HCEC 1CT (cell line): Measurements from ENCODE around the gene CDH5.

Experiments
- DNase-seq: peaks from one replicate; pipeline ENCODE4 v3.0.0-alpha.2; 2017

CDH5 gene

DNA sequence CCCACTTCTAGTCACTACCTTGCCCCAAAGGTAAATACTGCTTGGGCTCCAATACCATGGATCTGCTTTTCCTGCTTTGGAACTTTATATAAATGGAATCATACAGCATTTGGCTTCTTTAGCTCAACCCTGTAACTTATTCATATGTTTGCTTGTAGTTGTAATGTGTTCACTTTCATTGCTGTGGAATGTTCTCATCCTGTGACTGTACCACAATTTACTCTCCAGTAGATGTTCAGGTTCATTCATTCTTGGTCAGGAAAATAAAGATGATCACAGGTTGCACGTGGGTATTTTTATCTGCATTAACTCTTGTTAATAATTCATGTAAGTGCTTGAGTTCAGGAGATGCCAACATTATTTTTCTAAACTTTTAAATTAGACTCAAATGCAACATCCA, 53.9 kb downstream of the CDH5 start:
- no peak for DNase-seq

DNA sequence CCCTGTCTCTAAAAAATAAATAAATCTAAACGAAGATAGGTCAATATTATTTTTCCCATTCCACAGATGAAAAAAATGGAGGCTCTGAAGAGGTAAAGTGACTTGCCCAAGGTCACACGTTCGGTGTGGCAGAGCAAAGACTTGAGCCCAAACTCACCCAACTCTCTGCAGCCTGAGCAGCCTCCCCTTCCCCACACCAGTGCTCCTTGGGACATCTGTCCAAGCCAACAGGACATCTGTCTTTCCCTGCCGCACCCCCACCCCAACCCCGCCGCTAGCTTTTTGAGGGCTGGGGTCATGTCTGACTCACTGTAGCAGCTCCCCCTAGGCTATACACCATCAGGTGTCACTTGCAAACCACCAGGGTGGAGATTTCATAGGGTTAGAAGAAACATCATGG, 55.4 kb downstream of the CDH5 start:
- no peak for DNase-seq

DNA sequence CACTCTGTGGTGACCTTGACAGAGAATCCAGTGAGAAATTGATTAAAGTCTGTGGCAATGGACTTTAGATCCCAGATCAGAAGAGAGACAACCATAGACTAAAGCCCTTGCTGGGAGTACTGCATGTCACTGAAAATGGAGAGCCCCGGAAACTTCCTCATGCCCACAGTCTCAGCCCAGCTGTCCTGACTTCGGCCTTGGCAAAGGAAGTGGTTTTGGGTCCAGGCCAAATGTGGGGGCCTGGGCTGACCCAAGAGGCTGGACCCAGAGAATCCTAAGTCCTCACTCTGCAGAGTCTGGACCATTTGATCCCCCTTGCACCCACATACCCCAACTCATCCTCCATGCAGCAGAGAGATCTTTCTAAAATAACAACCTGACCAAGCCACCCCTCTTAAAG, 55.9 kb downstream of the CDH5 start:
- no peak for DNase-seq

DNA sequence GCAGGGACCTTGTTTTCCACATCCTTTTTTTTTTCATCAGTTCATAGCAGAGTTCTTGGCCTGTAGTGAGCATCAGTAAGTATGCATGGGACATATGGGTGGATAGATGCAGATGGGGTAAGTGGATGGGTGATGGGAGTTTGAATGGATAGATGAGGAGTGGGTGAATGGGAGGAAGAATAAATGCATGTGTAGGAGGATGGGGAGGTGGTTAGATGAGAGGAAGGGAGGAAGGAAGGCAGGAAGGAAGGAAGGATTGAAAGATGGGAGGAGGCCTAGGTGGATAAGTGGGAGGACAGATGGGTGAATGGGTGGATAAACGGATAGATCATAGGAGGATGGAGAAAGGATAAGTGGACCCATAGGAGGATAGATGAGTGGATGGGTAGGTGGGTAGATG, 56.7 kb downstream of the CDH5 start:
- no peak for DNase-seq

DNA sequence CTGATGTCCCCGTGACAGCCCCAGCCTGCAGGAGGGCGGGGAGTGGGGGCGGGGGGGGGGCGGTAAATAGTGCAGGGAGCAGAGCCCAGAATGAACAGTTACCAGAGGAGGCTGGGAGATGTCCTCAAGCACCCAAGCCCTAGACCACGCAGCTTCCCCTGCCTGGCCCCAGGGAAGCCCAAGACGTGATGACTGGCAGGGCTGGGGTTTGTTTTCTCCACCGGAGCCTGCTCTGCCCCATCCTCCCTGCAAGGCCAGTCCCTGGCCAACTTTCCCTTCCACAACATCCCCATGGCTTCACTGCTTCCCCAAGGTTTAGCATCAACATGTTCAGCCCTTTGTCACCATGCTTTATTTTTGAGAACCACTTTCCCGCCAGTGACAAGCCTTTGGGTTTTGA, 59.2 kb downstream of the CDH5 start:
- no peak for DNase-seq

DNA sequence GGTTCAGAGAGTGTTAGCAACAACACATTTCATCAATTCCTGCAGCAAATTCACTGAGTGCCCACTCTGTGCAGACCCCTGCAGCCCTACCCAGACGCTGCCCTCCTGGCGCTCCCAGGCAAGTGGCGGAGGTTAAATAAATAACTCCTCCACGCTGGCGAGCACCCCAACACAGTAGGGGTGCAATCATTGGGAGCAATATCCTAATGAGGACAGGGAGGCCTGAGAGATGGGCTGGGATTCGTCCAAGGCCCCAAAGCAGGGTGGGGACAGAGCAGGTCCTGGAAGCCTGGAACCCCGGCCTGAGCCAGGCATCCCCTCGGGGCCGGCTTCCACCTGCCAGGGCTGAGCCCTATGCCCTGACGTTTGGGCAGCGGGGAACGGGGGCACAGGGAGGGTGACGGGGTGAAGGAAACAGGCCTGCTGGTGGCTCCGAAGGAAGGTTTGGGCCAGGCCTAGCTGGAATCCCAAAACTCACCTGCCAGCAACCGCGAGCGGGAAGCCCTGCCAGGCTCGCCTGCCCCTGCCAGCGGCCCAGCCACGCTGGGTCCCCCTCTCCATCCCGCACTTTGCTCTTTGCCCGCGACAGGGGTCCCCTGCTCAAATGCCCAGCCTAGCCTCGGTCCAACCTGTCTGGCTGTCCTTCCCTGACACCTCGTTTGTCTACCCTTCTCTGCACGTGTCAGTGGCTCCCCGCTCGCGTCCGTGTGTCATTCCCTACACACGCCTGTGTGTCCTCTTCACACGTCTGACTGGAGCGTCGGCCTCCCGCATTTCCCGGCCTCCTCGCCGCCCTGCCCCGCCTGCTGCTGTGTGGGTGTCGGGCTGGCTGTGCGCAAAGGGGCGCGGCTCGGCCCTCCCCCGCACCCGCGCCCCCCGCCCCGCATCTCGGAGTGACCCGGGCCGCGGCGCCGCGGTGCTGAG, 59.9 kb downstream of the CDH5 start:
- DNase-seq: no peak

DNA sequence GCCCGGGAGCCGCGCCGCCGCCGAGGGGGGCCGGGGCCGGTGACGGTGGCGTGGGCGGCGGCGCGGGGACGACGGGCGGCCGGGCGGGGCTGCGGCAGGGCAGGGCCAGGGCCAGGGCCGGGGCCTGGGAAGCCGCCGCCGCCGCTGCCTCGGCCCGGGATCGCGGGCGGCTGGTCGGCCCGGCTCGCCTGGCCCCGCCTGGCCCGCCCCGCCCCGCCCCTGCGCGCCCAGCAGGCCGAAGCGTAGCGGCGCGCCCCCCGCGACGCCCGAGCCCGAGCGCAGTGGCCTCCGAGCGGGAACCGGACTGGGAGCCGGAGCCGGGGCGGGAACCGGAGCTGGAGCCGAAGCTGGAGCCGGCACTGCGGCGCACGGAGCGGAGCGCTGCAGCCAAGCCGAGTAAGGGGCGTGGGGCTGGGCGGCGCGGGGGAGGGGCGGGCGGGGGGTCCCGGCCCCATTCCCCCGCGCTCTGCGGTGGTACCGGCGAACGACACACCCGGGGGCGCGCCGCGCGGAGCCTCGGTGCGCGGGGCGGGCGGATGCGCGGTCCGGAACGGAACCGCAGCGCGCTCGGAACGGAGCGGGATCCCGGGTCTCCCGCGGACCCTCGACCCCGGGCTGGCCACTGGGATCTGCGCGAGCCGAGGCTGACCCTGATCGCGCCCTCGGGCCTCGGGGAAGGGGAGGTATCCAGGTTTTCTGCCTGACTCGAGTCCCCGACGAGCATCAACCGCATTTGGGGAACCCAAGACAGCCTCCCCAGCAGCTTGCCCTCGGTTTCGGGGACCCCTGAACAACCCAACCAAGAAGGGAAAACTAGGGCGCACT, 60.8 kb downstream of the CDH5 start, which contains the start of gene BEAN1:
Gene BEAN1 (plus strand): TSS at position 260 of the 825 bp plus-strand sequence. CDS start 10,382 bp downstream, outside the sequence.
- DNase-seq: no peak

DNA sequence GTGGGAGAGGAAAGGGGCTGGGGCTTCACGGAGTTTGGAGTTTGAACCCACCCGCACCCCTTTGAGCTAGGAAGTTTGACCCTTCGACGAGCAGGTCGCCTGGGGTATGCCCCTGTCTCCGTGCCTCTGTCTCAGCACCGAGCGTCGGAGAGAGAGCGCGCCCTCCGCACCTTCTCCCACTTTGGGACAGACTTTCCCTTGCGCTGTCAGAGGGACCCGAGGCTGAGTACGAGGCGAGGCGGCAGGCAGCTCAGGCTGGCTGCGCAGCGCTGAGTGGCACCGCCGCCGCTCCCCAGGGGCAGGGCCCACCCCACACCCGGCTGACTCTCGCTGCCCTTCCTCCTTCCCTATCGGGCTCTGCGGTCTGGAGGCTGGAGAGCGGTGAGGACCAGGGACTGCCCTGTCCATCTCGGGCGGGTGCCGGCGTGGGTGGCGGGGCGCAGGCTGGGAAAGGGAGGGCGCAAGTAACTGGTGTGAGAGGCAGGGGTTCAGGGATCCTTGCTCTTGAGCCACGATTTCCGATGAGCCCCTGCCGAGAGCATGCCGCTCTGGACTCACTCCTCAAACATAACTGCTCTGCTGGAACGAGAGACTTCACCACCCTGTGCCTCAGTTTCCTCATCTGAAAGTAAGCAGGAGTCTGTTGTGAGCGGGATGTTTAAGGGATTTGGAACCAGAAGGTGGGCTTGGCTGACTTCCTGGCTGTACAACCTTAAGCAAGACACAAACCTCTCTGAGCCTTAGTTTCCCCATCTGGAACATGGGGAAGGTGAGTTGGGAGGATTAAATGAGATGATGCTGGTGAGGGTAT, 61.6 kb downstream of the CDH5 start:
- no peak for DNase-seq

DNA sequence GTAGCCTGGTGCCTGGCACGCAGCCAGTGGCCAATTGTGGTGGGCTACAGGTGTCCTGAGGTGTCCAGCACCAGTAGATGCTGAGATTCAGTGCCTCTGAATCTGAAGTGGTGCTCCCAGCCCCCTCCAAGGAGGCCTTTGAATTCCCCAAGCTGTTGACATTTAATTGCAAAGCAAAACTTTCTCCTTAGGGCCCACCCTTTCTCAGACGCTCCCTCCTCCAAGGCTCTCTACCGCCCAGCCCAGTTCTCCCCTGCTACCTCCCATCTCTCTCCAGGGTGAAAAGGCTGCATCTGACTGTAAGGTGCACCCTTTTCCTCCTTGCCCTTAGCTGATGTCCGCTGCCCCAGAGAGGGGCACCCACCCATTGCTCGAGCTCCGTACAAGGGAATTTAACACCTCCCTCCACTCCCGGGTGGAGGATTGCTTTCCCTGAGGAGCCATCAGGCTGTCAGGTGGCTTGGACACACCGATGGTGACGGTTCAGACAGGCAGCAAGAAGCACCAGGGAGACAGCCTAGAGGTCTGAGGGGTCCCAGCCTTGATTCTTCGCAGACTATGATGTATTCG, 62.3 kb downstream of the CDH5 start:
- no peak for DNase-seq

DNA sequence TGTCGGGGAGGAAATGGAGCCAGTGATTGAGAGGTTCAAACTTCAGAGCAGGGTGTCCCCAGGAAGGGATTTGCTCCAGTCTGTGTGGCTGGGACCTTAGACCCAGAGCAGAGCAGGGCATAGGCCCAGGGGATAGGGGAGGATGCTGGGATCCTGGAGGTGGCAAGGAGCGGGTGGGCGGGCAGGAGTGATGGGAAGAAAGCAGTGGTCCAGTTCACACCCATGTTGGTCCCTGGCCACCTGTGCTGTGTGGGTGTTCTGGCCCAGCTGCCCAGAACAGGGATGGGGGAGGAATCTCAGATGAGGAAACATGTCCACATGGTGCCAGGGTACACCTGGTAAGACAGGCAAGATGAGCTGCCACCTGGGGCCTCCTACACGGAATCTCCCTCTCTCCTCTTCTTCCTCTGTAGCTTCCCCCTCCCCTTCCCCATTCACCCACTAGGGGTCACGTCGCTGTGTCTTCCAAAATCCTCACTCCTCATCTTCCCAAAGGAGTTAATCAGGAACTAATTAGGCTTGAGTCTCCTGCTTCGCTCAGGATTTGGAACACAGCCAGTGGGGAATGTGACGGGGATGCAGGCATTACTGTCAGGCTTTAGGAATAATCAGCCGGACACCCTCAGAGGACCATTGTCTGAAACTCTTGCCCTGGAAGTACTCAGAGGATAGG, 62.9 kb downstream of the CDH5 start:
- no peak for DNase-seq

DNA sequence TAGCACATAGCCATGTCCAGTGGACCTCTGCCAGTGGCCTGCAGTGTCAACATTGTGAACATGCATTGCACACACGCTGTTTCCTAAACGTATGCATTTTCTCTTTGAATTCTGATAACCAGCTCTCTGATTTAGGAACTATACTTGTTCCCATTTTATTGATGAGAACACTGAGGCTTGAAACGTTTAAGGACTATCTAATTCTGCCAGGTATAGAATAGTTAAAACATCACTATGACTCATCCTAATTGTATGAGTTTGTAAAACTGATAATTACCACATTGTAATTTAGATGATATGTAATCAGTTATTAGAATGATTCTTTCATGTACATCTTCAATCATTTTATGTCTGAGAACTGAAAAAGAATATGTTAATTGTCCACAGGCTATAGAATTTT, 63.7 kb downstream of the CDH5 start:
- DNase-seq: no peak

DNA sequence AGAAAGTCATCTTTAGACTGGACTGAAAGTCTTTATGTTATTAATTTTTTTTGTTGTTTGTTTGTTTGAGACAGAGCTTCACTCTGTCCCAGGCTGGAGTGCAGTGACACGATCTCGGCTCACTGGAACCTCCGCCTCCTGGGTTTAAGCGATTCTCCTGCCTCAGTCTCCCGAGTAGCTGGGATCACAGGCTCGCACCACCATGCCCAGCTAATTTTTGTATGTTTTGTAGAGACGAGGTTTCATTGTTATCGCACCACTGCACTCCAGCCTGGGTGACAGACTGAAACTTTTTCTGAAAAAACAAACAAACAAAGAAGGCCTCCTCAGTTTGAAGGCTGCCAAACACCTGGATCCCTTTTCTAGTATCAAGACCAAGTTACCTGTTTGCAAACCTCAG, 65.3 kb downstream of the CDH5 start:
- DNase-seq: no peak

DNA sequence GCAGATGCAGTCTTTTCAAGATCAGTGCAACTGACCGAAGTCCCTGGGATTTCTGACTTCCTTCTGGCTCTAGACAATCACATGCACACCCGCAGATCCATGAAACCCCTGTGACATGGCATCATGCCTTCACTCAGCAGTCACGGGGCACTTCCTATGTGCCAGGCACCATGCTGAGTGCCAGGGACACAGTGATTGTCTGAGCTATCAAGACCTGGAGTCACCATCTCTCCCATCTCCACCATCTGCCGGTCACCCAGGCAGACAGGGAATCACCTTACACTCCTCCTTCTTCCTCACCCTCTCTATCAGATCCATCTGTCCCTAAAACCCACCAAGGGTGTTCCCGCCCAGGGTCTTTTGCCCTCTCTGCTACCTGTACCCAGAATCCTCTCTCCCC, 65.9 kb downstream of the CDH5 start:
- no peak for DNase-seq

DNA sequence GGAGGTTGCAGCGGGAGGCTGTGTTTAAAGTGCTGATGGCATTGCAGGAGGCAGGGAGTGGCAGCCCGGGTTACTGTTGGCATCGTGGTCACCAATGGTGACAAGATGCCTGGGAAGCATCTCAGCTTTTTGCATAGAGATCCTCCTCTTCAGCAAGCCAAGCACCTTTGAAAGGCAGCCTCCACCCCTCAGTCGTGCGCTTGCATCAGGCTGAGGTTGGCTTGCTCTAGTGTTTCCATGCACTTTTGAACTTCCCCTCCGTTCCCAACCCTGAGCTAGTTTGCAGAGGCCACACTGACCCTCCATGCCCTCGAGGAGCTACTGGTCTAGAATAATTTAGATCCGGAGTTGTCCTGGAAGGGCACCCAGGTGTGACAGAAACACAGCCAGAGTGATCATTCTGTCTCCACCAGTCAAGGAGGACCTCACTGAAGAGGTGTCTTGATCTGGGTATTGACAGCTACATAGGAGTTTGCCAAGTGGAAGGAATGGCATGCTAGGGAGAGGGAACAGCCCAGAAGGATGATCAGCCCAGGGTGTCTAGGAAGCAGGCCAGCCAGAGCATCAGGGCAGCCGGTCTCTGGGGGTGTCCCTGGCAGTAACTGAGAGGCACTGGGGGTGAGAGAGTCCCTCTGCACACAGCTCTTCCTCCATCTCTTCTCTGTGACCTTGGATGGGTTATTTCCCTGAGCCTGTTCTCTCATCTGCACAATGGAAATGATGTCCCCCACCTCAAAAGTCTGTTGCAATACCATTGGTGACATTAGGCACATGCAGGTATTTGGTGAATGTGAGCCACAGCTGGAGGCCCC, 68.3 kb downstream of the CDH5 start:
- DNase-seq: no peak

DNA sequence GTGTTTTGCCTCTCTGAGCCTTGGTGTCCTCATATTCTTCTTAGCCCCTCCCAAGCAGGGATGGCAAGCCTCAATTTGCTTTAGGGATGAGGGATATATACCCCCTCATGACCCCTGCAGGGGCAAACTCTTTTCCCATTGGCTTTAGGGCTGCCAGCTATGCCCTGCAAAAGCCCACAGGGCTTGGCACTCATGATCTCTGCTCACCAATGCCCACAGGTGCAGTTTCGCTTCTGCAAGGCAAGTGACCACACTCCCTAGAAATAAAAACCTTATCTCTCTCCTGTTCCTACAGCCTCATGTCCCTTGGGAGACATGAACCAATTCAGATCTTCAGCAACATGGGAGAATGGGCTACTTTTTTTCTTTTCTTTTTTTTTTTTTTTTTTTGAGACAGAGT, 69.4 kb downstream of the CDH5 start:
- DNase-seq: no peak

DNA sequence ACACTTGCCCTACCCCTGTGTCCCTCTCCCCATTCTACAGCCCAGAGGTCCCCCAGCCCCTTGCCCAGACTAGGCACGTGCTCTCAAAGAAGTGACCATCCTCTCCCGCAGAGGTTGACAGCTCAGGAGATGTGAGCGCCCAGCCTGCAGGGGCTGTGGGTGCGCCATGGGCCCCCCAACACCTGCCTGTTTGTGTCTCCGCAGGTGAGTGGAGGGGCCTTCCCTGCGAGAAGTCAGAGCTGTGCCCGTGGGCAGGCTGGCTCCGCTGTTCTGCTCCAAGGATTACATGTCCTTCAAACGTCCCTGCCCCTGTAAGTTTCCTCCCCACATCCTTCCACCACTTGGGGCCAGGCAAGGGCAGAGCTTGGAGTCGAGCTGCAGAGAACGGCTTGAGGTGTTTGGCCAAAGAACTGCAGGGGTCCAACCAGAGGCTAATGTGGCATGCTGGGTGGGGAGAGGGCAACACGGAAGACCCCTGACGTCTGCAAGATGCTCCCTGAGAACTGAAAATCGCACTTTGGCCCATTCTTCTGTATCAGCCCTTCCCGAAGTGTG, 71.0 kb downstream of the CDH5 start:
- DNase-seq: no peak

DNA sequence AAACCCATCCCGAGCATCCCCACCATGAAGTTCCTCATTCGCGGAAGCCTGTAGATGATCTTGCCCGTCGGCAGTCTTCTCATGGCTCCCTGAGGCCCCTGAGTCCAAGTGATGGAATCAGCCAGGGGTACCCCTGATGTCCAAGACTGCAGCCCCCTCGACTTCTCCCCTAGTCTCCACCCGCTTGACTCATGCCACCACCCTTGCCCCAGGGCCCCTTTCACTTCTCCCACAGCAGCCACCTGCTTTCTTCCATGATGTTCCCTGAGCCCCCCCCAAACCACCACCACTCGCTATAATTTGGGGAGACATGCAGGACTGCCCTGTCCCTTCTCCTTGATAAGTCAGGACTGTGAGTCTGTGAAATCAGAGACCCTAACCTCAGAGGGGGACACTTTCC, 72.0 kb downstream of the CDH5 start:
- no peak for DNase-seq

DNA sequence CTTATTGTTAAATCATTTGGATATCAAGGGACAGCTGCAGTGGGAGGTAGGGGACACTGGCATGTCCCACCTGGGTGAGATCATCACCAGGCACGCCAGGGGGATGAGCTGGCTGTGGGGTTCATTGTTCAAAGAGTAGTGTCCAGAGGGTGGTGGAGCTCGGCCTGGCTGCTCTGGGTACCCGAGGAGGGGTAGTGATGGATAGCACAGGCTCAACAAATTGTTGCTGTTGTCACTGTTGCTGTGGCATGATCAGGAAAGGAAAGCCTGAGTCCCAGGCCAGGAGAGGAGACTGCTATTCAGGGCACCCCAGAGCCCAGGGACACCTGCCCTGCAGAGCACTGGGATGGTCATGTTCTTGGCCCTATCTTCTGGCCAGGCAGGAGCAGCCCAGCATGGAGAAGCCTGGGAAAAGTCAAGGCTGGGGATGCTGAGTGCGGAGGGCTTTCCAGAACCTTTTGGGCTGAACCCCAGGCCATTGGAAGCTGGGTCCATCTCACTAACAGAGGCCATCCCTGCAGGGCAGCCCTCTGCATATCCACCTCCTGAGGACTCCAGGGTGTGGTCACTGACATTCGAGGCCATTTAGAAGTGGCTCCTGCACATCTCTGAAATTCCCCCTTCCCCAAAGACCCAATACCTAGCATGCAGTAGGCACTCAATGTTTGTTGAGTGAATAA, 72.7 kb downstream of the CDH5 start:
- DNase-seq: no peak

DNA sequence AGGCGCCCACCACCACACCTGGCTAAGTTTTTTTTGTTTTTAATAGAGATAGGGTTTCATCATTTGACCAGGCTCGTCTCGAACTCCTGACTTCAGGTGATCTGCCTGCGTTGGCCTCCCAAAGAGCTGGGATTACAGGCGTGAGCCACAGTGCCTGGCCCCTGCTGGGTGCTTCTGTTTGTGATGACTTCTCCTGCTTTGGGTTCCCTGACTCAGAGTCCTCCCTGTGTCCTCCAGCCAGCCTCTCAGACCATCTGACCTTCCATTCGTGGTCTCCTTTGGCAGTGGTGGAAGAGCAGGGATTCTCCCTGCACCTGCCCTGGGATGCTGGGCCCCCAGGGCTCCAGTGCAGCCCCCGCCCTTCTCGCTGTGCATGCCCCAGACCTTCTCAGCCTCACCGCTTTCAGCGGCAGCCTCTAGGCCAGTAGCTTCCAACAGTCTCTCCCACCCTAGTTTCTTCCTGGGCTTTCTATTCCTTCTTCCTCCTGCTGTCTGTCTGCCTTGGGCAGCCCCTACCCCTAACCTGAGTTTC, 73.8 kb downstream of the CDH5 start:
- no peak for DNase-seq

DNA sequence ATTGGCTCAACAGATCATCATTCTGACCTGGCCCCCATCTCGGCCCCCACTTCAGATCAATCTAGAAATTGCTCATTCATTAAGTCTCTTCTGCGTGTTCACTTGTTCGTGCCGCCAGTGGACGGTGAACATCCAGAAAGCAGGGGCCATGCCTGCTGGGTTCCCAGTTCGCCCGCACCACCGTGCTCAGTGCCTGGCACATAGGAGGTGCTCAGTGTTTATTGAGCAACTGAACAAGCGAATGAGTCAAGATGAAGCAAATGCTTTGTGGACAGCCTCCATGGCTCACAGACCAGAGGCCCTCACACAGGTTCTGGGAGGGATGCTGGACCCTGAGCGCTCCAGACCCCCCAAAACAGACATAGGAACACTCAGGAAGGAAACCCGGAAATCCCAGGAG, 74.5 kb downstream of the CDH5 start:
- no peak for DNase-seq
